ENCODE results near the gene CDK2. TPM values are rescaled to one million over a fixed set of nuclear protein-coding genes. Genes with fewer than 3 reads are reported as not detected.

The CDK2 gene
- polyA plus RNA-seq, 1 of the 3 experiments (the other 2 are of a cell fraction): 43.3 TPM

DNA sequence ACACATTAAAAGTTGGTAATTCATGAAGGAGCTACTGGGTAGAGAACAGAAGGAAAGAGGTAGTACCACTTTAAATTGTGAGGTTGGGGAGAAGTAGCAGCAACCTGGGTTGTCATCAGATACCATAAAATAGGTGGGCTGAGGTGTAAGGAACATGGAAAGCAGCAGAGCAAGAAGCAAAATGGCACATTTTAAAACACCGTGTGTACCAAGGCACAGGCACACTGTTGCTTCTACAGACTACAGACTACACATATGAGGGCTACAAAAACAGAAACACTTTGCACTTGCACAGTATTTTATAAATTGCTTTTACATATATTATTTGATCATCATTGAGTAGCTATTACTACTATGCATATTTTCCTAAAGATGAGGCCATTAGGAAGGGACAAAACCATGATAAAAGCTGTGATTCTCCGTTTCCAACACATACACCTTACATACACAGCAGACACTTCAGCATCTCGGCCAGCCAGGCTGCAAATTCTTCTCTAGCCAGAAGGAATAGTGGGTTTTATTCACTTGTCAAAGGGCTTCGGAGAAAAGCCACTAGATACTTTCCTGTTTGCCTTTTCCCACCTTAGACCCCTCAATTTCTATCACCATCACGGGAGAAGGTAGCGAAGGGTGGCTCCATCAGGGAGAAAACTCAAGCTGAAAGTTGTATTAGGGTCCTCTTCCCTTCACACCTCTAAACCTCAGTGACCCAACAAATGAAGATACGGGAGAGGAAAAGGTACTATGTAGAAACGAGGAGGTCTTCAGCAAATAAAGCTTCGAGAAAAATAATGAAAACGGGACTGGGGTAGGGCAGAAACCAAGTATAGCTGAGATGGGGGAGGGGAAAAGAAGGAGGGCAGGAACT lies 40.5 kb upstream of the CDK2 start (continued):
- TF ChIP-seq RXRA (IDR thresholded peaks at IDR 0.05; ENCODE audit: borderline replicate concordance, low read depth) (no peak), MXI1 (IDR thresholded peaks at IDR 0.05; ENCODE audit: low read depth, low read length) (no peak)
- TF ChIP-seq, protein P1, sequence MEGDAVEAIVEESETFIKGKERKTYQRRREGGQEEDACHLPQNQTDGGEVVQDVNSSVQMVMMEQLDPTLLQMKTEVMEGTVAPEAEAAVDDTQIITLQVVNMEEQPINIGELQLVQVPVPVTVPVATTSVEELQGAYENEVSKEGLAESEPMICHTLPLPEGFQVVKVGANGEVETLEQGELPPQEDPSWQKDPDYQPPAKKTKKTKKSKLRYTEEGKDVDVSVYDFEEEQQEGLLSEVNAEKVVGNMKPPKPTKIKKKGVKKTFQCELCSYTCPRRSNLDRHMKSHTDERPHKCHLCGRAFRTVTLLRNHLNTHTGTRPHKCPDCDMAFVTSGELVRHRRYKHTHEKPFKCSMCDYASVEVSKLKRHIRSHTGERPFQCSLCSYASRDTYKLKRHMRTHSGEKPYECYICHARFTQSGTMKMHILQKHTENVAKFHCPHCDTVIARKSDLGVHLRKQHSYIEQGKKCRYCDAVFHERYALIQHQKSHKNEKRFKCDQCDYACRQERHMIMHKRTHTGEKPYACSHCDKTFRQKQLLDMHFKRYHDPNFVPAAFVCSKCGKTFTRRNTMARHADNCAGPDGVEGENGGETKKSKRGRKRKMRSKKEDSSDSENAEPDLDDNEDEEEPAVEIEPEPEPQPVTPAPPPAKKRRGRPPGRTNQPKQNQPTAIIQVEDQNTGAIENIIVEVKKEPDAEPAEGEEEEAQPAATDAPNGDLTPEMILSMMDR (IDR thresholded peaks at IDR 0.05): no peak

DNA sequence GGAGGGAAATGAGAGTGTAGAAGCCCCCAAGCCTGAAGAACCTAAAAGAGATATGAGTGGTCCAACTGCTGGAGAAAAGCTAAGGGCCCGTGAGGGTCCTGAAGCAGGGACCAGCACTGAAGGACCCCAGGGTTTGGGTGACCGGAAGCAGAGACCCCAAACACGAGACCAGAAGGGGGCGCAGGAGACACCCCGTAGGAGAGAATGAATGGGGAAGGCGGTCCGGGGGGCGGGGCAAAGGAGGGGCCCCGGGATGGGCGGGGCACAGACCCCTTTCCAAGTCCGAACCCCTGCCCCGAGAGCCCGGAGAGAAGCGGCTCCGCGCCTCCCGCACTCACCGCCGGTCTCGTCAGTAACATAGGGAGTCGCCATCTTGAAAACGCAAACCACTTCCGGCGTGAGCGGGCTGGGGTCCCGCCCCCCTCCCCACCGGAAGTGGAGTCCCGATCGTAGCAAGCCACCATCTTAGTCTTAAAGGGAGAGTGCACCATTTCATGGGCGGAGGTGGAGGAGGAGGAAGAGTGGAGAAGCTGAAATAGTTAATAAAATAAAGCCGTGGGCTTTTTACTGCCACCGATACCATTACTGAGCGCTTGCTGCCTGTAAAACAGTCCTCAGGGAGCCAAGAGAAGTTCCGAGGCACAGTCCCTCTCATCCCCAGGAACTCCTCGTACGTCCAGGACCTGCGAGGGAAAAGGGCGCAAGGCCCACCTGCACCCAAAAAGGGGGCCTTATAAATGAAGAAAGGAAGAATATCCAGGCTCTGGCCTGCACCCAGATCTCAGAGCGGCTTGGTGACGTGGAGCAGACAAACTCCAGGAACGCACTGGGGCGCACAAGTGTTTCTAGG lies 39.7 kb upstream of the CDK2 start:
- Histone ChIP-seq H3K9ac (peak overlapping the region; percentile 89), H3F3A (replicated peaks; ENCODE audit: insufficient read depth) (peaks cover 35% of the 10 kb centered on the region), H2AFZ (ENCODE audit: low read depth) (peak overlapping the region; percentile 92), H3K9me2 (no peaks in the 10 kb centered on the region), H3K4me2 (peak overlapping the region; percentile 97), H3K4me1 (ENCODE audit: control insufficient read depth in 1 of 2, insufficient read depth in 2 of 2, low read depth in 1 of 2, low read length in 1 of 2) (peaks cover 21 to 28% of the 10 kb centered on the region in 2 experiments; a peak in 3 of 4 replicates), H3K27me3 (ENCODE audit: insufficient read depth) (no peaks in the 10 kb centered on the region), H3K36me3 (replicated peaks in 1 of 2; ENCODE audit: control insufficient read depth in 1 of 2, insufficient read depth in 2 of 2, low read length in 1 of 2) (peaks cover 0 to 5% of the 10 kb centered on the region in 2 experiments), H4K20me1 (ENCODE audit: insufficient read depth) (no peaks in the 10 kb centered on the region), H3K79me2 (ENCODE audit: insufficient read depth) (peaks cover 73% of the 10 kb centered on the region), H3K27ac (ENCODE audit: low read depth in 2 of 2, low read length in 1 of 2) (peak overlapping the region; percentile 94 to 98), H3K9me3 (no peaks in the 10 kb centered on the region), H3K4me3 (ENCODE audit: low read depth in 2 of 2, low read length in 1 of 2) (peak overlapping the region; percentile 90 to 94)
- POLR2A ChIA-PET: interaction anchor here (1.0 to 4.2 kb wide), 7 partner anchors 10 to 189 kb away, joined by 3 to 39 read pairs (median 4); partner anchors contain the start of genes DNAJC14, ORMDL2, RAB5B and SARNP
- 1% methylated on average over 33 of the region's 42 CpGs for WGBS (ENCODE audit: low lambda C conversion rate)
- TF ChIP-seq, protein P1 (IDR thresholded peaks at IDR 0.05): peak; percentile 97
- TF ChIP-seq TCF12 (IDR thresholded peaks at IDR 0.05) (peak; percentile 19; the same call in 1 of the 2 replicates), POLR2AphosphoS5 (IDR thresholded peaks at IDR 0.05; ENCODE audit: low read depth, low read length) (peak; percentile 54), ELF1 (IDR thresholded peaks at IDR 0.05) (peak; percentile 67), EZH2phosphoT487 (IDR thresholded peaks at IDR 0.05; ENCODE audit: borderline replicate concordance, low read depth) (no peak), MEF2A (IDR thresholded peaks at IDR 0.05; ENCODE audit: borderline replicate concordance, low read depth) (peak; percentile 33; the same call in 1 of the 2 replicates), JUND (IDR thresholded peaks at IDR 0.05) (no peak), GABPA (IDR thresholded peaks at IDR 0.05; ENCODE audit: low read depth) (peak; percentile 85), TAF1 (IDR thresholded peaks at IDR 0.05; ENCODE audit: borderline replicate concordance, low read depth, low read length) (peak; percentile 93), MXI1 (IDR thresholded peaks at IDR 0.05; ENCODE audit: low read depth, low read length) (peak; percentile 72; the same call in 1 of the 2 replicates), EP300 (IDR thresholded peaks at IDR 0.05; ENCODE audit: borderline replicate concordance in 1 of 2, low read depth in 1 of 2, low read length in 1 of 2) (no peak), CHD2 (IDR thresholded peaks at IDR 0.05; ENCODE audit: low read length, partially characterized antibody) (no peak), YY1 (IDR thresholded peaks at IDR 0.05; ENCODE audit: low read depth) (peak; percentile 94)
- TF ChIP-seq, protein P2, sequence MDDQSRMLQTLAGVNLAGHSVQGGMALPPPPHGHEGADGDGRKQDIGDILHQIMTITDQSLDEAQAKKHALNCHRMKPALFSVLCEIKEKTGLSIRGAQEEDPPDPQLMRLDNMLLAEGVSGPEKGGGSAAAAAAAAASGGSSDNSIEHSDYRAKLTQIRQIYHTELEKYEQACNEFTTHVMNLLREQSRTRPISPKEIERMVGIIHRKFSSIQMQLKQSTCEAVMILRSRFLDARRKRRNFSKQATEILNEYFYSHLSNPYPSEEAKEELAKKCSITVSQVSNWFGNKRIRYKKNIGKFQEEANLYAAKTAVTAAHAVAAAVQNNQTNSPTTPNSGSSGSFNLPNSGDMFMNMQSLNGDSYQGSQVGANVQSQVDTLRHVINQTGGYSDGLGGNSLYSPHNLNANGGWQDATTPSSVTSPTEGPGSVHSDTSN (IDR thresholded peaks at IDR 0.05): no peak
- TF ChIP-seq, protein P3, sequence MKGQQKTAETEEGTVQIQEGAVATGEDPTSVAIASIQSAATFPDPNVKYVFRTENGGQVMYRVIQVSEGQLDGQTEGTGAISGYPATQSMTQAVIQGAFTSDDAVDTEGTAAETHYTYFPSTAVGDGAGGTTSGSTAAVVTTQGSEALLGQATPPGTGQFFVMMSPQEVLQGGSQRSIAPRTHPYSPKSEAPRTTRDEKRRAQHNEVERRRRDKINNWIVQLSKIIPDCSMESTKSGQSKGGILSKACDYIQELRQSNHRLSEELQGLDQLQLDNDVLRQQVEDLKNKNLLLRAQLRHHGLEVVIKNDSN (IDR thresholded peaks at IDR 0.05; ENCODE audit: borderline replicate concordance, low read depth): 0 out of 2 replicates have a peak, but pooled peaks have one; percentile 11
- TF ChIP-seq, protein P4, sequence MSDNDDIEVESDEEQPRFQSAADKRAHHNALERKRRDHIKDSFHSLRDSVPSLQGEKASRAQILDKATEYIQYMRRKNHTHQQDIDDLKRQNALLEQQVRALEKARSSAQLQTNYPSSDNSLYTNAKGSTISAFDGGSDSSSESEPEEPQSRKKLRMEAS (IDR thresholded peaks at IDR 0.05; ENCODE audit: low read depth): peak; percentile 79
- DNase-seq: peak; percentile 96
- CTCF ChIA-PET: interaction anchor here (0.6 to 6.4 kb wide), 43 partner anchors 9 to 356 kb away, joined by 3 to 51 read pairs (median 4); partner anchors contain the start of genes BLOC1S1, CD63, DNAJC14 and ORMDL2
